HL-60 (cell line): Measurements from ENCODE around the gene ALDOB.
A peak's percentile ranks its signal among the peaks of the same experiment; 100 is the strongest.

Source experiments
- CTCF ChIP-seq: IDR thresholded peaks from one replicate; pipeline ENCODE4 v1.5.1; 2011; ENCODE audit warnings: low read length, control low read depth, inconsistent platforms; ENCODE audit not compliant: insufficient read depth
- GABPA ChIP-seq: IDR thresholded peaks from 2 replicates; pipeline ENCODE4 v1.6.1; 2012; ENCODE audit warnings: low read depth
- POLR2AphosphoS5 ChIP-seq: IDR thresholded peaks from 2 replicates; pipeline ENCODE4 v1.6.1; 2012; ENCODE audit warnings: low read depth

DNA sequence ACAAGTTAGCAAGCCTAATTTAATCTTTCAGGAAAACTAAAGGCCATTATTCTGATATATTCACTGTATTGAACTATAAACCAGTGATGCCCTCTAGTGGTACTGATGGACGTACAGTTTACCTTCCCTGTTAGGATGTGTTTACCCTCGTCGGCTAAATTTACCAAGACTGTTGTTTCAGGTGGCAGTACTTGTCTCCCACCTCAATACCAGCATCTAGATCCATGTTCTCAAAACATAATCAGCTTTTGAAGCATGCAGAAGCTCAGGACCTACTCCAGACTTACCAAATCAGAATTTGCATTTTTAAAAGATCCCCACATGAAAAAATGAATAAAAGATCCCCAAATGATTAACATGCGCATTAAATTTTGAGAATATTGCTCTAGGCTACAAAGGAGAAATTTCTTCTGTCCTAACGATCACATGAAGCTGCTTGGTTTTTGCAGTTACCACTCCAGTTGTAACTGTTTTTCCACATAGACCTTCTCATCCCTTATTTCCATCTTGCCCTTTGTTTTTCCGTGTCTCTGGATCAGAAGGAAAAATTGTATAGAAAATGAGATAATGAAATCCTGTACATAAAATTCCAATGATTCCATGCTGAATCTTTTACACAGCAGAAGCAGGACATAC is 47.6 kb downstream of the ALDOB start:
- no peak for TF ChIP-seq POLR2AphosphoS5
- TF ChIP-seq GABPA: no peak
- peak; percentile 49 for TF ChIP-seq CTCF
